GM12878 (cell line): ENCODE measurements around the gene STAB2. TPM values are rescaled to one million over a fixed set of nuclear protein-coding genes. Genes with fewer than 3 reads are reported as not detected.

Experiments
- ATAC-seq: fragments of 200-7000 bp; cut with Tn5 transposase; 3 replicates; pipeline ENCODE4 v1.9.1; 2020; ENCODE audit warnings: mild to moderate bottlenecking, moderate library complexity
- BruUV-seq: library from RNA; stranded (reverse); fragments of 400-500 nt; replicated peaks from 2 replicates; lab custom pipeline; 2021; lab: Mats Ljungman, UMichigan
- CTCF ChIA-PET: fragments of 300-600 bp; sonication (Branson Sonifier 250); formaldehyde crosslinking; extraction: SDS; loops from one replicate; lab custom pipeline; 2021; ENCODE audit warnings: inconsistent platforms; lab: Yijun Ruan, JAX
- POLR2A ChIA-PET: fragments of 350-600 bp; formaldehyde crosslinking; extraction: SDS; loops from one replicate; lab custom pipeline; 2021; ENCODE audit warnings: inconsistent platforms; lab: Charles Lee
- RAD21 ChIA-PET: fragments of 300-600 bp; sonication (Branson Sonifier 250); formaldehyde crosslinking; loops from one replicate; lab custom pipeline; 2023; ENCODE audit warnings: antibody characterized with exemption; ENCODE audit not compliant: unreplicated experiment; lab: Charles Lee
- SMC1A ChIA-PET: fragments of 300-600 bp; sonication (Branson Sonifier 250); formaldehyde crosslinking; loops from one replicate; lab custom pipeline; 2023; ENCODE audit not compliant: unreplicated experiment, uncharacterized antibody; lab: Charles Lee
- DNase-seq: peaks from one replicate; pipeline ENCODE4 v3.0.0-alpha.2; 2011; ENCODE audit warnings: low read depth, low spot score
- FAIRE-seq: peaks from 3 replicates; lab custom pipeline; 2011; peaks lifted over from hg19 to GRCh38; lab: Jason Lieb, UNC
- H2AFZ ChIP-seq: 2 replicates; pipeline ENCODE4 v1.6.0; 2011; ENCODE audit warnings: low read depth, low read length, control low read depth; ENCODE audit not compliant: control insufficient read depth
- H3K27ac ChIP-seq: 2 replicates; pipeline ENCODE4 v1.5.1; 2011; ENCODE audit warnings: control low read depth; ENCODE audit not compliant: control insufficient read depth, insufficient read depth
- H3K27me3 ChIP-seq, 2 experiments: replicated peaks in 1 of 2; 2 replicates each; pipeline versions ENCODE4 v1.6.0 to v1.6.1; 2011; ENCODE audit warnings: low read length in 1 of 2; ENCODE audit not compliant: control insufficient read depth in 2 of 2, insufficient read depth in 2 of 2
- H3K36me3 ChIP-seq, 2 experiments: 2 replicates each; pipeline ENCODE4 v1.5.1; 2011; ENCODE audit warnings: low read length in 1 of 2; ENCODE audit not compliant: control insufficient read depth in 2 of 2, insufficient read depth in 2 of 2
- H3K4me1 ChIP-seq: 2 replicates; pipeline ENCODE4 v1.6.1; 2011; ENCODE audit warnings: mild to moderate bottlenecking, low read length, moderate library complexity, mixed read lengths; ENCODE audit not compliant: control insufficient read depth, insufficient read depth
- H3K4me2 ChIP-seq: 2 replicates; pipeline ENCODE4 v1.6.0; 2011; ENCODE audit warnings: control low read depth; ENCODE audit not compliant: control insufficient read depth, insufficient read depth
- H3K4me3 ChIP-seq: fragments of 200-600 bp; sonication (generic); 2 replicates; pipeline ENCODE4 v1.5.1; 2016
- H3K79me2 ChIP-seq: 2 replicates; pipeline ENCODE4 v1.6.0; 2011; ENCODE audit warnings: low read length; ENCODE audit not compliant: control insufficient read depth, insufficient read depth
- H3K9ac ChIP-seq: 2 replicates; pipeline ENCODE4 v1.8.0; 2011; ENCODE audit warnings: low read length, control low read depth, mixed read lengths; ENCODE audit not compliant: control insufficient read depth, insufficient read depth
- H3K9me3 ChIP-seq: replicated peaks from 3 replicates; pipeline ENCODE4 v1.5.1; 2011; ENCODE audit warnings: mild to moderate bottlenecking, low read length; ENCODE audit not compliant: control insufficient read depth, insufficient read depth
- H4K20me1 ChIP-seq: 2 replicates; pipeline ENCODE4 v1.6.0; 2011; ENCODE audit not compliant: control insufficient read depth, insufficient read depth
- BRCA1 ChIP-seq: IDR thresholded peaks from 2 replicates; pipeline ENCODE4 v1.6.1; 2011; ENCODE audit warnings: low read depth, low read length, improper control_type of control experiment
- CEBPZ ChIP-seq: fragments of 150-350 bp; IDR thresholded peaks from 2 replicates; pipeline ENCODE4 v1.6.1; 2016; ENCODE audit warnings: low read depth, low read length
- CHD1 ChIP-seq: IDR thresholded peaks from 2 replicates; pipeline ENCODE4 v1.6.1; 2012; ENCODE audit warnings: low read depth, low read length, improper control_type of control experiment
- KDM1A ChIP-seq: fragments of 200-600 bp; sonication (generic); IDR thresholded peaks from 2 replicates; pipeline ENCODE4 v1.6.1; 2016; ENCODE audit warnings: borderline replicate concordance
- MEF2B ChIP-seq: fragments of 450-650 bp; IDR thresholded peaks from 2 replicates; pipeline ENCODE4 v1.6.1; 2018; ENCODE audit warnings: mild to moderate bottlenecking, moderate library complexity; ENCODE audit not compliant: partially characterized antibody, poor library complexity, severe bottlenecking
- NKRF ChIP-seq: fragments of 450-650 bp; conservative IDR thresholded peaks from 2 replicates; pipeline ENCODE4 v1.6.1; 2017; ENCODE audit warnings: mild to moderate bottlenecking, moderate library complexity
- PAX8 ChIP-seq: fragments of 450-650 bp; IDR thresholded peaks from 2 replicates; pipeline ENCODE4 v1.6.1; 2017; ENCODE audit warnings: mild to moderate bottlenecking, moderate library complexity
- RB1 ChIP-seq: fragments of 450-650 bp; formaldehyde crosslinking; IDR thresholded peaks from 2 replicates; pipeline ENCODE4 v1.6.1; 2017; ENCODE audit warnings: mild to moderate bottlenecking, borderline replicate concordance
- SIN3A ChIP-seq: IDR thresholded peaks from 2 replicates; pipeline ENCODE4 v1.6.1; 2012; ENCODE audit warnings: low read depth, low read length, improper control_type of control experiment
- SPI1 ChIP-seq: IDR thresholded peaks from 2 replicates; pipeline ENCODE4 v1.6.1; 2011; ENCODE audit warnings: low read depth, mild to moderate bottlenecking, low read length, moderate library complexity, borderline replicate concordance; ENCODE audit not compliant: insufficient read depth
- TARDBP ChIP-seq: IDR thresholded peaks from 2 replicates; pipeline ENCODE4 v1.6.1; 2016; ENCODE audit warnings: borderline replicate concordance
- ZNF687 ChIP-seq: fragments of 450-650 bp; IDR thresholded peaks from 2 replicates; pipeline ENCODE4 v1.6.1; 2017; ENCODE audit warnings: mild to moderate bottlenecking, moderate library complexity
- WGBS: methylation state at CpG from one replicate; pipeline ENCODE4 v1.1.6; 2016; ENCODE audit warnings: low lambda C conversion rate; ENCODE audit not compliant: insufficient replicate concordance, insufficient coverage; ENCODE audit errors: missing lambda C conversion rate; 5-methylcytosine and 5-hydroxymethylcytosine counted together
- in situ Hi-C: fragments of 300-500 bp; cut with MboI; formaldehyde crosslinking; loops from 9 replicates; pipeline ENCODE4 v1.14.3; 2018; ENCODE audit warnings: mixed read lengths
- intact Hi-C: fragments of 100-400 bp; cut with micrococcal nuclease; formaldehyde crosslinking; loops from one replicate; pipeline ENCODE4 v1.14.2; 2022; ENCODE audit not compliant: unreplicated experiment
- polyA plus RNA-seq, 11 experiments: library from polyadenylated mRNA; depleted of rRNA in 4 of 11; unstranded in 6 of 11; stranded (reverse) in 5 of 11; fragments of >200 nt; fragmentation: Nextera tagmentation in 4 of 11; fragmentation: Illumina TruSeq in 1 of 11; extraction: Ambion mirVana in 4 of 11; extraction: Trizol in 1 of 11; gene quantifications; 1 replicate in 1 of 11; 2 replicates in 10 of 11; pipeline versions ENCODE4 v1.2.1 to v1.2.3, GENCODE V29; 2011 to 2016; ENCODE audit warnings: inconsistent platforms in 2 of 11, missing spikeins in 2 of 11, low read depth in 1 of 11
- total RNA-seq, 4 experiments: library from RNA; depleted of rRNA in 3 of 4; stranded (reverse); fragments of >200 nt in 3 of 4; fragmentation: Illumina TruSeq in 1 of 4; extraction: Trizol in 1 of 4; gene quantifications; 2 replicates each; pipeline versions ENCODE4 v1.2.1 to v1.2.3, GENCODE V29; 2013 to 2021
- TF ChIP-seq, protein P1 (sequence below): fragments of 450-650 bp; IDR thresholded peaks from 2 replicates; pipeline ENCODE4 v1.6.1; 2016; ENCODE audit warnings: mild to moderate bottlenecking

STAB2 gene
- total and polyA plus RNA-seq, 10 of the 15 experiments (the other 5 are each of a cell fraction or from before 2014, with no cell fraction given): 0.37 TPM; not detected in 9

GRCh38 chr12:103573185-103573584, 13.9 kb upstream of the STAB2 start:
- in situ Hi-C loops: no loop called here
- DNase-seq (no peak), FAIRE-seq (no peak), ATAC-seq (no peak)
- Histone ChIP-seq H3K4me2 (no peak overlapping the region), H2AFZ (no peak overlapping the region), H3K27me3 (no peaks in the 10 kb centered on the region; a peak in 1 of 4 replicates), H3K79me2 (no peaks in the 10 kb centered on the region), H4K20me1 (no peaks in the 10 kb centered on the region), H3K36me3 (no peaks in the 10 kb centered on the region), H3K4me1 (peaks cover 5% of the 10 kb centered on the region), H3K4me3 (no peak overlapping the region), H3K9me3 (no peaks in the 10 kb centered on the region), H3K27ac (no peak overlapping the region), H3K9ac (no peak overlapping the region)
- intact Hi-C loops: loop anchor here (10.0 kb wide), 1 partner anchor 272 kb away; the partner anchor contains the start of gene NT5DC3
- WGBS: 13% methylated on average over 3 of the region's 3 CpGs
- ChIA-PET RAD21 (no interaction called here), CTCF (interaction anchor here (0.7 to 8.9 kb wide), 7 partner anchors 9 to 690 kb away, joined by 3 to 84 read pairs (median 4); partner anchors contain the start of gene STAB2), POLR2A (no interaction called here), SMC1A (interaction anchor here (1.2 to 4.3 kb wide), 2 partner anchors 55 to 58 kb away, joined by 3 to 24 read pairs; no protein-coding TSS in a partner anchor)
- BruUV-seq: no TSS peak
- no peak for TF ChIP-seq SPI1
- TF ChIP-seq TARDBP: no peak
- no peak for TF ChIP-seq ZNF687
- no peak for TF ChIP-seq PAX8
- no peak for TF ChIP-seq KDM1A
- TF ChIP-seq NKRF: no peak
- TF ChIP-seq CHD1: no peak
- TF ChIP-seq SIN3A: no peak
- TF ChIP-seq, protein P1, sequence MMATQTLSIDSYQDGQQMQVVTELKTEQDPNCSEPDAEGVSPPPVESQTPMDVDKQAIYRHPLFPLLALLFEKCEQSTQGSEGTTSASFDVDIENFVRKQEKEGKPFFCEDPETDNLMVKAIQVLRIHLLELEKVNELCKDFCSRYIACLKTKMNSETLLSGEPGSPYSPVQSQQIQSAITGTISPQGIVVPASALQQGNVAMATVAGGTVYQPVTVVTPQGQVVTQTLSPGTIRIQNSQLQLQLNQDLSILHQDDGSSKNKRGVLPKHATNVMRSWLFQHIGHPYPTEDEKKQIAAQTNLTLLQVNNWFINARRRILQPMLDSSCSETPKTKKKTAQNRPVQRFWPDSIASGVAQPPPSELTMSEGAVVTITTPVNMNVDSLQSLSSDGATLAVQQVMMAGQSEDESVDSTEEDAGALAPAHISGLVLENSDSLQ: no peak
- TF ChIP-seq BRCA1: no peak
- no peak for TF ChIP-seq RB1
- no peak for TF ChIP-seq MEF2B
- TF ChIP-seq CEBPZ: no peak
